Measurements from ENCODE around the gene RAPSN.

RAPSN gene

GRCh38 chr11:47408598-47409439 is 40.1 kb downstream of the RAPSN start:
- DNase-seq (ENCODE audit: extremely low read depth, low read depth): peak; percentile 31
- TF ChIP-seq, protein P1, sequence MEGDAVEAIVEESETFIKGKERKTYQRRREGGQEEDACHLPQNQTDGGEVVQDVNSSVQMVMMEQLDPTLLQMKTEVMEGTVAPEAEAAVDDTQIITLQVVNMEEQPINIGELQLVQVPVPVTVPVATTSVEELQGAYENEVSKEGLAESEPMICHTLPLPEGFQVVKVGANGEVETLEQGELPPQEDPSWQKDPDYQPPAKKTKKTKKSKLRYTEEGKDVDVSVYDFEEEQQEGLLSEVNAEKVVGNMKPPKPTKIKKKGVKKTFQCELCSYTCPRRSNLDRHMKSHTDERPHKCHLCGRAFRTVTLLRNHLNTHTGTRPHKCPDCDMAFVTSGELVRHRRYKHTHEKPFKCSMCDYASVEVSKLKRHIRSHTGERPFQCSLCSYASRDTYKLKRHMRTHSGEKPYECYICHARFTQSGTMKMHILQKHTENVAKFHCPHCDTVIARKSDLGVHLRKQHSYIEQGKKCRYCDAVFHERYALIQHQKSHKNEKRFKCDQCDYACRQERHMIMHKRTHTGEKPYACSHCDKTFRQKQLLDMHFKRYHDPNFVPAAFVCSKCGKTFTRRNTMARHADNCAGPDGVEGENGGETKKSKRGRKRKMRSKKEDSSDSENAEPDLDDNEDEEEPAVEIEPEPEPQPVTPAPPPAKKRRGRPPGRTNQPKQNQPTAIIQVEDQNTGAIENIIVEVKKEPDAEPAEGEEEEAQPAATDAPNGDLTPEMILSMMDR (IDR thresholded peaks at IDR 0.05; ENCODE audit: low read depth, low read length): no peak

GRCh38 chr11:47407746-47408590 is 41.0 kb downstream of the RAPSN start, which contains the start of gene SLC39A13:
TSS of gene SLC39A13 (plus strand) at chr11:47408590. CDS start at chr11:47410095, 1,505 bp downstream.
- DNase-seq (ENCODE audit: extremely low read depth, low read depth): peak; percentile 95
- TF ChIP-seq, protein P1 (IDR thresholded peaks at IDR 0.05; ENCODE audit: low read depth, low read length): peak; percentile 44

GRCh38 chr11:47406896-47407745 is 41.8 kb downstream of the RAPSN start:
- TF ChIP-seq, protein P1 (IDR thresholded peaks at IDR 0.05; ENCODE audit: low read depth, low read length): 0 out of 2 replicates have a peak, but pooled peaks have one; percentile 1
- DNase-seq (ENCODE audit: extremely low read depth, low read depth): no peak

DNA sequence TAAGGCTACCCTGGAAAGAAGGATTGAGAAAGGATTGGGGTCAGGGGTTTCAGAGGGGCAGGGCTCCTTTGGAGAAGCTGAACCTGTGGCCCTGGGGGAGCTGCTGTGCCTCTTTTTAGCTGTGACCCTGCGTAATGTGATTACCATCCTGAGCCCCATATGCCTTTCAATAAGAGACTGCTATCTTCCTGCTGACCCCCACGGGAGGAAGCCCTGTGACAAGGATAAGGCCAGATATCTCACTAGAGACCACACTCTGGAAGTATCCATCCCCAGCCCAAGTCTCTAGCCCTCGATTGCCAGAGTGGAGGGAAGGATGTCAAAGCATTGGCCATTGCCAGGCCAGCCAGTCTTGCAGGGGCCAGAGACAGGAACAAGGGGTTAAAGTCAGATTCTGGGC is 45.4 kb downstream of the RAPSN start:
- TF ChIP-seq, protein P1 (IDR thresholded peaks at IDR 0.05; ENCODE audit: low read depth, low read length): no peak
- no peak for DNase-seq (ENCODE audit: extremely low read depth, low read depth)

GRCh38 chr11:47403135-47403534 is 45.8 kb downstream of the RAPSN start:
- DNase-seq (ENCODE audit: extremely low read depth, low read depth): no peak
- TF ChIP-seq, protein P1 (IDR thresholded peaks at IDR 0.05; ENCODE audit: low read depth, low read length): no peak

- TF ChIP-seq, protein P1 (IDR thresholded peaks at IDR 0.05; ENCODE audit: low read depth, low read length): no peak
- DNase-seq (ENCODE audit: extremely low read depth, low read depth): no peak
These were observed 48.1 kb downstream of the RAPSN start for GRCh38 chr11:47400768-47401279.
